CD14-positive monocyte (primary cell): ENCODE results near the gene SAP30BP. TPM values are rescaled to one million over a fixed set of nuclear protein-coding genes. Genes with fewer than 3 reads are reported as not detected.

ENCODE experiments used
- DNase-seq, 3 donors: peaks; one replicate each; pipeline ENCODE4 v3.0.0-alpha.2; 2011 to 2022
- H2AFZ ChIP-seq: 2 replicates; pipeline ENCODE4 v1.6.0; 2012; ENCODE audit warnings: mild to moderate bottlenecking, low read depth, low read length, inconsistent platforms; ENCODE audit not compliant: insufficient read depth, poor library complexity, severe bottlenecking
- H3K27ac ChIP-seq, 2 donors: 1 replicate in 1 of 2; 2 replicates in 1 of 2; pipeline ENCODE4 v1.5.1; 2012 to 2013; ENCODE audit warnings: low read length in 2 of 2, control low read depth in 1 of 2, inconsistent platforms in 1 of 2, low read depth in 1 of 2, mild to moderate bottlenecking in 1 of 2
- H3K27me3 ChIP-seq, 2 donors: one replicate each; pipeline versions ENCODE4 v1.6.0 to v1.6.1; 2011 to 2013; ENCODE audit warnings: low read length in 2 of 2; ENCODE audit not compliant: control insufficient read depth in 2 of 2, insufficient read depth in 2 of 2
- H3K36me3 ChIP-seq, 2 donors: replicated peaks in 1 of 2; 1 replicate in 1 of 2; 2 replicates in 1 of 2; pipeline versions ENCODE4 v1.5.1 to v1.6.1; 2012 to 2013; ENCODE audit warnings: low read length in 2 of 2, control low read depth in 1 of 2, inconsistent platforms in 1 of 2, mild to moderate bottlenecking in 1 of 2; ENCODE audit not compliant: insufficient read depth in 2 of 2, control insufficient read depth in 1 of 2
- H3K4me1 ChIP-seq, 2 donors: 1 replicate in 1 of 2; 2 replicates in 1 of 2; pipeline versions ENCODE4 v1.5.1 to v1.6.1; 2012 to 2013; ENCODE audit warnings: low read length in 2 of 2, control low read depth in 1 of 2, inconsistent platforms in 1 of 2, mild to moderate bottlenecking in 1 of 2, moderate library complexity in 1 of 2; ENCODE audit not compliant: insufficient read depth in 2 of 2, control insufficient read depth in 1 of 2
- H3K4me2 ChIP-seq: replicated peaks from 2 replicates; pipeline ENCODE3; 2012; ENCODE audit warnings: low read length, moderate library complexity, mild to moderate bottlenecking; ENCODE audit not compliant: poor library complexity, severe bottlenecking; ENCODE audit errors: extremely low read depth
- H3K4me3 ChIP-seq, 3 experiments: fragments of 200-600 bp in 1 of 3; sonication (generic) in 1 of 3; replicated peaks in 1 of 3; 1 replicate in 2 of 3; 2 replicates in 1 of 3; pipeline ENCODE4 v1.5.1; 2011 to 2013; ENCODE audit warnings: low read length in 3 of 3, mild to moderate bottlenecking in 3 of 3, control low read depth in 2 of 3, low read depth in 2 of 3, inconsistent platforms in 1 of 3, moderate library complexity in 1 of 3
- H3K79me2 ChIP-seq: 2 replicates; pipeline ENCODE4 v1.6.0; 2012; ENCODE audit warnings: mild to moderate bottlenecking, control low read depth, inconsistent platforms, low read length, moderate library complexity; ENCODE audit not compliant: insufficient read depth
- H3K9ac ChIP-seq: 2 replicates; pipeline ENCODE4 v1.6.0; 2017; ENCODE audit warnings: low read length, mild to moderate bottlenecking; ENCODE audit not compliant: insufficient read depth, poor library complexity, severe bottlenecking
- H3K9me3 ChIP-seq, 2 donors: replicated peaks in 1 of 2; 1 replicate in 1 of 2; 2 replicates in 1 of 2; pipeline versions ENCODE4 v1.5.1 to v1.6.1; 2012 to 2013; ENCODE audit warnings: low read length in 2 of 2, control low read depth in 1 of 2; ENCODE audit not compliant: control insufficient read depth in 1 of 2, insufficient read depth in 1 of 2
- H4K20me1 ChIP-seq: 2 replicates; pipeline ENCODE4 v1.6.0; 2012; ENCODE audit warnings: mild to moderate bottlenecking, low read length, control low read depth, moderate library complexity; ENCODE audit not compliant: insufficient read depth
- H3K27ac Mint-ChIP-seq, 7 donors: one replicate each; pipeline ENCODE4 v1.8.0; 2020; ENCODE audit warnings: mild to moderate bottlenecking in 7 of 7, mixed read lengths in 7 of 7, moderate library complexity in 6 of 7, inconsistent platforms in 2 of 7
- H3K27me3 Mint-ChIP-seq, 3 donors: one replicate each; pipeline ENCODE4 v1.8.0; 2021 to 2022; ENCODE audit warnings: low read depth in 3 of 3, mild to moderate bottlenecking in 3 of 3, mixed read lengths in 3 of 3, moderate library complexity in 3 of 3, inconsistent platforms in 1 of 3
- H3K36me3 Mint-ChIP-seq, 2 donors: one replicate each; pipeline ENCODE4 v1.8.0; 2020; ENCODE audit warnings: mixed read lengths in 2 of 2, inconsistent platforms in 1 of 2, mild to moderate bottlenecking in 1 of 2
- H3K4me1 Mint-ChIP-seq: one replicate; pipeline ENCODE4 v1.8.0; 2020; ENCODE audit warnings: mild to moderate bottlenecking, mixed read lengths
- H3K4me3 Mint-ChIP-seq, 2 donors: one replicate each; pipeline ENCODE4 v1.8.0; 2020; ENCODE audit warnings: mild to moderate bottlenecking in 2 of 2, mixed read lengths in 2 of 2, moderate library complexity in 1 of 2
- H3K9me3 Mint-ChIP-seq, 7 donors: one replicate each; pipeline ENCODE4 v1.8.0; 2020 to 2022; ENCODE audit warnings: mixed read lengths in 7 of 7, mild to moderate bottlenecking in 6 of 7, moderate library complexity in 6 of 7, inconsistent platforms in 2 of 7
- WGBS: methylation state at CpG from one replicate; pipeline ENCODE4 v1.1.5; 2013; ENCODE audit warnings: missing lambda C conversion rate; ENCODE audit not compliant: insufficient coverage; 5-methylcytosine and 5-hydroxymethylcytosine counted together
- intact Hi-C, 2 donors: fragments of 100-400 bp; cut with micrococcal nuclease; formaldehyde crosslinking; loops; one replicate each; pipeline versions ENCODE4 v1.15.0 to v1.15.1; 2023
- polyA plus RNA-seq, 3 donors: library from polyadenylated mRNA; depleted of rRNA in 1 of 3; unstranded in 2 of 3; stranded (reverse) in 1 of 3; fragments of 300-500 nt in 2 of 3; fragments of >200 nt in 1 of 3; fragmentation: Illumina TruSeq in 2 of 3; gene quantifications; 1 replicate in 2 of 3; 2 replicates in 1 of 3; pipeline ENCODE4 v1.2.3, GENCODE V29; 2012 to 2021
- TF ChIP-seq, protein P1 (sequence below): fragments of 200-600 bp; IDR thresholded peaks from one replicate; pipeline ENCODE4 v1.8.0; 2022; ENCODE audit warnings: antibody characterized with exemption, mild to moderate bottlenecking

The SAP30BP gene
- polyA plus RNA-seq, 3 donors, result 43.8 to 130 (median 61.6) TPM

DNA sequence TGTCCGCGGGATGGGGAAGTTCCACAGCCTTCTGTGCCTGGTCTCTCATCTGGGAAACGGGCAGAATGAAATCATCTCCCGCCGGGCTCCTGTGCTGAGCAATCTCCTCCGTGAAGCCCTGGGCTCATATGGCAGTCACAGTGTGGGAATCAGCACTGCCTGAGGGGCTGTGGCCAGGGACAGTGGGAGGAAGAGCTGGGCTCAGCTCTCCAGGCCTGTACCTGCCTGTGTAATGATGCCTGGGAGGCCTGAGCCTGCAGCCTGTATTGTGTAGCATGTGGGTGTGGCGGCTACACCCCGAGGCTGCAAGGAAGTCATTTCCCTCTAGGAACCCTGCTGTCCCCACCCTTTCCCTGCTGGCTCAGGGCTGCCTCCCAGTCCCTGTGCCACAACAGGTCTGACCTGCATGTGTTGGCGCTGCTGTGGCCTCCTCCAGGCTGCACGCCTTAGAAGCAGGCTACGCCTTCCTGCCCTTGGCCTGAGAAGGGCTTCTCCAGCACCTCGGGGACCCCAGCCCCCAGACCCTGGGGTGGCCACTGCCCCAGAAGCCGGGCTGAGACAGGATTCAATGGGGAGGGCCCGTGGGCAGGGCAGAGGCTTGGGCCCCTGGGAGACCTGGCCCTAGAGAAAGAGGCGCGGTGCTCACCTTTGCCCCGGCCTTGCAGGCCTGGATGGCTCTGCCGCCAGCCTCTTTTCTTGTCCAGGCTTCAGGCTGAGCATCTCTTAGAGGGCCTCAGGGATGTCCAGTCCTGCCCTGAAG is 56.2 kb downstream of the SAP30BP start:
- H3K4me3 Mint-ChIP-seq, result peak overlapping the region in 1 of 2 donors; percentile 15
- H3K4me2 ChIP-seq, result no peak overlapping the region
- peaks cover 7 to 14% of the 10 kb centered on the region in 2 donors for H3K4me1 ChIP-seq
- H3K9me3 Mint-ChIP-seq, result peaks cover 0 to 8% (median 3%) of the 10 kb centered on the region in 7 donors
- no peak overlapping the region for H2AFZ ChIP-seq
- no peak for DNase-seq
- WGBS, result 83% methylated on average over 17 of the region's 18 CpGs
- H3K27ac Mint-ChIP-seq, result no peak overlapping the region
- intact Hi-C loops, result no loop called here
- H3K9me3 ChIP-seq, result no peaks in the 10 kb centered on the region
- H3K27me3 Mint-ChIP-seq, result peaks cover 36 to 48% (median 37%) of the 10 kb centered on the region in 3 donors
- H4K20me1 ChIP-seq, result no peaks in the 10 kb centered on the region
- no peak overlapping the region for H3K4me3 ChIP-seq
- no peak overlapping the region for H3K9ac ChIP-seq
- H3K4me1 Mint-ChIP-seq, result peaks cover 9% of the 10 kb centered on the region
- no peaks in the 10 kb centered on the region for H3K79me2 ChIP-seq
- peaks cover 17 to 36% of the 10 kb centered on the region in 2 donors for H3K27me3 ChIP-seq
- TF ChIP-seq, protein P1, sequence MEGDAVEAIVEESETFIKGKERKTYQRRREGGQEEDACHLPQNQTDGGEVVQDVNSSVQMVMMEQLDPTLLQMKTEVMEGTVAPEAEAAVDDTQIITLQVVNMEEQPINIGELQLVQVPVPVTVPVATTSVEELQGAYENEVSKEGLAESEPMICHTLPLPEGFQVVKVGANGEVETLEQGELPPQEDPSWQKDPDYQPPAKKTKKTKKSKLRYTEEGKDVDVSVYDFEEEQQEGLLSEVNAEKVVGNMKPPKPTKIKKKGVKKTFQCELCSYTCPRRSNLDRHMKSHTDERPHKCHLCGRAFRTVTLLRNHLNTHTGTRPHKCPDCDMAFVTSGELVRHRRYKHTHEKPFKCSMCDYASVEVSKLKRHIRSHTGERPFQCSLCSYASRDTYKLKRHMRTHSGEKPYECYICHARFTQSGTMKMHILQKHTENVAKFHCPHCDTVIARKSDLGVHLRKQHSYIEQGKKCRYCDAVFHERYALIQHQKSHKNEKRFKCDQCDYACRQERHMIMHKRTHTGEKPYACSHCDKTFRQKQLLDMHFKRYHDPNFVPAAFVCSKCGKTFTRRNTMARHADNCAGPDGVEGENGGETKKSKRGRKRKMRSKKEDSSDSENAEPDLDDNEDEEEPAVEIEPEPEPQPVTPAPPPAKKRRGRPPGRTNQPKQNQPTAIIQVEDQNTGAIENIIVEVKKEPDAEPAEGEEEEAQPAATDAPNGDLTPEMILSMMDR, result no peak
- peaks cover 3 to 5% of the 10 kb centered on the region in 2 donors for H3K36me3 Mint-ChIP-seq
- H3K27ac ChIP-seq, result no peak overlapping the region
- H3K36me3 ChIP-seq, result no peaks in the 10 kb centered on the region

DNA sequence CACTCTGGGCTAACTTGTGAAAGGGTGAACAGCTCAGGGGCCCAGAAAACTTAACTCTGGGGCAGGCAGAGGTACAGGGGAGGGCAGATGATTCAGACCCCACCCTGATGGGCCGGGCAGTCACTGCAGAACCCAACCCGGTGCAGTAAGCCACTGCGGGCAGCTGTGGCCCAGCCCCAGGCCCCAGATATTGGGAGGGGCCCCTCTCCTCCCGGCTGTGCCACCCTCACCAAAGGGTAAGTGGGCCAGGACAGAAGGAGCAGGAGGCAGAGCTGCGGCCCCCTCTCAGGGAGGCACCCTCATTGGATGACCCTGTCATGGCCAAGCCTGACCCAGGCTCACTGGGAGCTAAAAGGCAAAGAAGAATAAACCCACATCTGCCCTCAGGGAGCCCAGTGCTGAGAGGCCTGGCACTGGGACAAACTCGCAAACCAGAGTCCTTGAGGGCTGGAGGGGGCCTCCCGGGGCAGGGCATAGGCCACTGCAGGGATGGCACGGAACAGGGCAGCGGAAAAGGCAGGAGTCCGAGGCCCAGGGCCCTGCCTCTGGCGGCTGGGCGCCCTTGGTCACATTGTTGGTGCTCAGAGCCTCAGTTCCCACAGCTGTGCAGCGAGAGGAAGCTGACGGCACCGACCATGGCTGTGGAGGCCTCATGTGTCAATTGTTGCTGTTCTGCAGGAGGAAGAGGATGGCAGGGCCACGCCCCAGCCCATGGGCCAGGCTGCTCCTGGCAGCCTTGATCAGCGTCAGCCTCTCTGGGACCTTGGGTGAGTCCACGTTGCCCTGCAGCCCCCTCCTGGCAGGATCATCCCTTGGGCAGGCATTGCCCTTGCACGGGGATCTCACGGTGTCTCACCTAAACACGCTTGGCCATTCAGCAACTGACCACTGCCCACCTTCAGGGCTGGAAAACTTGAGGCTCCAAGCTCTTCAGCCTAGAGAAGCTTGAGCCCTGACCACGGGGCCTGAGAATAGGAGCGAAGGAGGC is 57.2 kb downstream of the SAP30BP start:
- no peak overlapping the region for H3K27ac ChIP-seq
- H3K27ac Mint-ChIP-seq, result no peak overlapping the region
- 84% methylated on average over 22 of the region's 23 CpGs for WGBS

More for the DNA sequence above, 57.2 kb downstream of the SAP30BP start:
- TF ChIP-seq, protein P1, result no peak
- peaks cover 29 to 40% (median 39%) of the 10 kb centered on the region in 3 donors for H3K27me3 Mint-ChIP-seq
- Histone ChIP-seq H2AFZ (no peak overlapping the region), H3K9me3 (no peaks in the 10 kb centered on the region), H3K4me3 (no peak overlapping the region), H4K20me1 (no peaks in the 10 kb centered on the region), H3K4me2 (no peak overlapping the region), H3K79me2 (no peaks in the 10 kb centered on the region), H3K27me3 (peaks cover 17 to 29% of the 10 kb centered on the region in 2 donors), H3K36me3 (no peaks in the 10 kb centered on the region), H3K4me1 (peaks cover 7 to 14% of the 10 kb centered on the region in 2 donors), H3K9ac (no peak overlapping the region)
- no peak for DNase-seq
- H3K9me3 Mint-ChIP-seq, result peaks cover 0 to 8% (median 3%) of the 10 kb centered on the region in 7 donors
- peaks cover 9% of the 10 kb centered on the region for H3K4me1 Mint-ChIP-seq
- no peak overlapping the region for H3K4me3 Mint-ChIP-seq
- intact Hi-C loops, result no loop called here
- peaks cover 3 to 5% of the 10 kb centered on the region in 2 donors for H3K36me3 Mint-ChIP-seq
